IPS-20b (cell line): ENCODE results near the gene UCP3.

ENCODE experiments used
- H3K27ac ChIP-seq: one replicate; pipeline ENCODE4 v1.5.1; 2013; ENCODE audit warnings: low read length
- H3K27me3 ChIP-seq: 2 replicates; pipeline ENCODE4 v1.6.1; 2013; ENCODE audit warnings: mild to moderate bottlenecking, low read length, inconsistent platforms; ENCODE audit not compliant: insufficient read depth
- H3K36me3 ChIP-seq: 2 replicates; pipeline ENCODE4 v1.6.1; 2013; ENCODE audit warnings: low read depth, mild to moderate bottlenecking, inconsistent platforms, low read length, moderate library complexity; ENCODE audit not compliant: insufficient read depth
- H3K4me1 ChIP-seq: 2 replicates; pipeline ENCODE4 v1.6.1; 2013; ENCODE audit warnings: mild to moderate bottlenecking, control low read depth, inconsistent platforms, low read length, moderate library complexity; ENCODE audit not compliant: insufficient read depth
- H3K4me3 ChIP-seq: 2 replicates; pipeline ENCODE4 v1.5.1; 2013; ENCODE audit warnings: mild to moderate bottlenecking, low read length, inconsistent platforms
- H3K9ac ChIP-seq: 2 replicates; pipeline ENCODE4 v1.6.1; 2013; ENCODE audit warnings: low read depth, mild to moderate bottlenecking, inconsistent platforms, low read length, moderate library complexity
- H3K9me3 ChIP-seq: 2 replicates; pipeline ENCODE4 v1.6.1; 2013; ENCODE audit warnings: mild to moderate bottlenecking, low read depth, low read length, inconsistent platforms; ENCODE audit not compliant: insufficient read depth

Gene UCP3

GRCh38 chr11:74025467-74026166, 16.7 kb upstream of the UCP3 start:
- Histone ChIP-seq H3K4me3 (no peak overlapping the region), H3K4me1 (no peaks in the 10 kb centered on the region), H3K9ac (no peak overlapping the region), H3K36me3 (0 out of 2 replicates have a peak, but pooled peaks cover 5% of the 10 kb centered on the region), H3K9me3 (no peaks in the 10 kb centered on the region), H3K27ac (no peak overlapping the region), H3K27me3 (no peaks in the 10 kb centered on the region)

- Histone ChIP-seq H3K4me1 (no peaks in the 10 kb centered on the region), H3K9me3 (no peaks in the 10 kb centered on the region), H3K27me3 (no peaks in the 10 kb centered on the region), H3K27ac (no peak overlapping the region), H3K9ac (no peak overlapping the region), H3K36me3 (0 out of 2 replicates have a peak, but pooled peaks cover 5% of the 10 kb centered on the region), H3K4me3 (no peak overlapping the region)
Observed at GRCh38 chr11:74024261-74025029, 15.6 kb upstream of the UCP3 start.

- 0 out of 2 replicates have a peak, but pooled peaks cover 5% of the 10 kb centered on the region for H3K36me3 ChIP-seq
Observed at GRCh38 chr11:74023276-74023675, 14.4 kb upstream of the UCP3 start.

GRCh38 chr11:74022546-74022945, 13.7 kb upstream of the UCP3 start:
- Histone ChIP-seq H3K4me1 (no peaks in the 10 kb centered on the region), H3K4me3 (no peak overlapping the region), H3K27ac (no peak overlapping the region), H3K9ac (no peak overlapping the region), H3K27me3 (no peaks in the 10 kb centered on the region), H3K9me3 (no peaks in the 10 kb centered on the region), H3K36me3 (0 out of 2 replicates have a peak, but pooled peaks cover 5% of the 10 kb centered on the region)

More at GRCh38 chr11:74023276-74023675, 14.4 kb upstream of the UCP3 start:
- Histone ChIP-seq H3K9me3 (no peaks in the 10 kb centered on the region), H3K9ac (no peak overlapping the region), H3K27ac (no peak overlapping the region), H3K4me1 (no peaks in the 10 kb centered on the region), H3K4me3 (no peak overlapping the region), H3K27me3 (no peaks in the 10 kb centered on the region)

GRCh38 chr11:74021998-74022397, 13.1 kb upstream of the UCP3 start:
- 0 out of 2 replicates have a peak, but pooled peaks cover 5% of the 10 kb centered on the region for H3K36me3 ChIP-seq
- H3K9me3 ChIP-seq = no peaks in the 10 kb centered on the region
- no peaks in the 10 kb centered on the region for H3K4me1 ChIP-seq
- H3K9ac ChIP-seq = no peak overlapping the region
- no peak overlapping the region for H3K27ac ChIP-seq
- no peak overlapping the region for H3K4me3 ChIP-seq
- no peaks in the 10 kb centered on the region for H3K27me3 ChIP-seq

GRCh38 chr11:74020539-74020938, 11.7 kb upstream of the UCP3 start:
- Histone ChIP-seq H3K27me3 (no peaks in the 10 kb centered on the region), H3K9ac (no peak overlapping the region), H3K36me3 (no peaks in the 10 kb centered on the region), H3K4me3 (no peak overlapping the region), H3K27ac (no peak overlapping the region), H3K4me1 (no peaks in the 10 kb centered on the region), H3K9me3 (no peaks in the 10 kb centered on the region)

- Histone ChIP-seq H3K9ac (no peak overlapping the region), H3K27ac (no peak overlapping the region), H3K9me3 (no peaks in the 10 kb centered on the region), H3K27me3 (no peaks in the 10 kb centered on the region), H3K4me3 (no peak overlapping the region), H3K4me1 (no peaks in the 10 kb centered on the region), H3K36me3 (no peaks in the 10 kb centered on the region)
Observed at GRCh38 chr11:74019860-74020259, 11.0 kb upstream of the UCP3 start.

GRCh38 chr11:74019104-74019738, 10.3 kb upstream of the UCP3 start:
- H3K4me3 ChIP-seq = no peak overlapping the region
- no peak overlapping the region for H3K9ac ChIP-seq
- H3K27me3 ChIP-seq = no peaks in the 10 kb centered on the region
- no peak overlapping the region for H3K27ac ChIP-seq
- no peaks in the 10 kb centered on the region for H3K36me3 ChIP-seq
- no peaks in the 10 kb centered on the region for H3K4me1 ChIP-seq
- H3K9me3 ChIP-seq = no peaks in the 10 kb centered on the region

- Histone ChIP-seq H3K9ac (no peak overlapping the region), H3K4me1 (no peaks in the 10 kb centered on the region), H3K27ac (no peak overlapping the region)
Observed at GRCh38 chr11:74018331-74019005, 9.6 kb upstream of the UCP3 start.

GRCh38 chr11:74017631-74018030, 8.7 kb upstream of the UCP3 start:
- Histone ChIP-seq H3K9me3 (no peaks in the 10 kb centered on the region), H3K36me3 (no peaks in the 10 kb centered on the region), H3K4me3 (no peak overlapping the region), H3K9ac (no peak overlapping the region), H3K4me1 (no peaks in the 10 kb centered on the region), H3K27ac (no peak overlapping the region), H3K27me3 (no peaks in the 10 kb centered on the region)

More at GRCh38 chr11:74018331-74019005, 9.6 kb upstream of the UCP3 start:
- H3K9me3 ChIP-seq = no peaks in the 10 kb centered on the region
- H3K27me3 ChIP-seq = no peaks in the 10 kb centered on the region
- no peaks in the 10 kb centered on the region for H3K36me3 ChIP-seq
- no peak overlapping the region for H3K4me3 ChIP-seq

GRCh38 chr11:74015919-74016684, 7.2 kb upstream of the UCP3 start:
- 0 out of 2 replicates have a peak, but pooled peaks cover 3% of the 10 kb centered on the region for H3K36me3 ChIP-seq
- H3K9ac ChIP-seq = no peak overlapping the region
- no peak overlapping the region for H3K27ac ChIP-seq
- H3K9me3 ChIP-seq = no peaks in the 10 kb centered on the region
- no peak overlapping the region for H3K4me3 ChIP-seq
- no peaks in the 10 kb centered on the region for H3K27me3 ChIP-seq
- H3K4me1 ChIP-seq = no peaks in the 10 kb centered on the region
